Caco-2 (cell line): ENCODE measurements around the gene POU2AF2. TPM values are rescaled to one million over a fixed set of nuclear protein-coding genes. Genes with fewer than 3 reads are reported as not detected.

Experiments used
- BruUV-seq: library from RNA; stranded (reverse); fragments of 400-500 nt; replicated peaks from 2 replicates; lab custom pipeline; 2021; lab: Mats Ljungman, UMichigan
- CTCF ChIA-PET: fragments of 300-600 bp; sonication (Branson Sonifier 250); formaldehyde crosslinking; loops from one replicate; lab custom pipeline; 2022; ENCODE audit warnings: antibody characterized with exemption; lab: Charles Lee
- POLR2A ChIA-PET: fragments of 300-600 bp; sonication (Branson Sonifier 250); formaldehyde crosslinking; loops from one replicate; lab custom pipeline; 2022; ENCODE audit warnings: antibody characterized with exemption; lab: Charles Lee
- DNase-seq, 2 experiments: peaks; one replicate each; pipeline versions ENCODE4 v3.0.0 to v3.0.0-alpha.2; 2020 to 2022
- H3K27me3 ChIP-seq: replicated peaks from 2 replicates; pipeline ENCODE4 v1.6.0; 2011; ENCODE audit warnings: low read length; ENCODE audit not compliant: control insufficient read depth, insufficient read depth
- H3K36me3 ChIP-seq: 2 replicates; pipeline ENCODE4 v1.5.1; 2011; ENCODE audit warnings: low read length; ENCODE audit not compliant: control insufficient read depth, insufficient read depth
- H3K4me1 ChIP-seq: fragments of 250-450 bp; sonication (Bioruptor Pico); 2 replicates; pipeline ENCODE4 v1.5.1; 2020; ENCODE audit warnings: mild to moderate bottlenecking
- H3K4me3 ChIP-seq: 2 replicates; pipeline ENCODE4 v1.5.1; 2011; ENCODE audit warnings: low read depth, mild to moderate bottlenecking, control low read depth, low read length
- H3K9me3 ChIP-seq: fragments of 250-450 bp; sonication (Bioruptor Pico); 2 replicates; pipeline ENCODE4 v1.5.1; 2020; ENCODE audit warnings: mild to moderate bottlenecking, moderate library complexity
- H3K27ac Mint-ChIP-seq: one replicate; pipeline ENCODE4 v1.8.0; 2022; ENCODE audit warnings: mixed read lengths; ENCODE audit not compliant: unreplicated experiment
- H3K27me3 Mint-ChIP-seq: one replicate; pipeline ENCODE4 v1.8.0; 2022; ENCODE audit warnings: mixed read lengths; ENCODE audit not compliant: insufficient read depth, unreplicated experiment
- H3K36me3 Mint-ChIP-seq: one replicate; pipeline ENCODE4 v1.8.0; 2022; ENCODE audit warnings: mild to moderate bottlenecking, mixed read lengths; ENCODE audit not compliant: insufficient read depth, unreplicated experiment
- H3K4me1 Mint-ChIP-seq: one replicate; pipeline ENCODE4 v1.8.0; 2022; ENCODE audit warnings: low read depth, mixed read lengths; ENCODE audit not compliant: unreplicated experiment
- H3K4me3 Mint-ChIP-seq: one replicate; pipeline ENCODE4 v1.8.0; 2022; ENCODE audit warnings: mild to moderate bottlenecking, moderate library complexity, mixed read lengths; ENCODE audit not compliant: unreplicated experiment
- H3K9me3 Mint-ChIP-seq: one replicate; pipeline ENCODE4 v1.8.0; 2022; ENCODE audit warnings: mixed read lengths; ENCODE audit not compliant: unreplicated experiment
- CTCF ChIP-seq, 2 experiments: fragments of 200-600 bp in 1 of 2; IDR thresholded peaks; 1 replicate in 1 of 2; 2 replicates in 1 of 2; pipeline versions ENCODE4 v1.5.1 to v1.8.0; 2011 to 2022; ENCODE audit warnings: antibody characterized with exemption in 1 of 2, control low read depth in 1 of 2, inconsistent platforms in 1 of 2, low read depth in 1 of 2, low read length in 1 of 2, mild to moderate bottlenecking in 1 of 2, moderate library complexity in 1 of 2; ENCODE audit not compliant: insufficient read depth in 1 of 2, severe bottlenecking in 1 of 2, unreplicated experiment in 1 of 2
- intact Hi-C: fragments of 100-400 bp; cut with micrococcal nuclease; formaldehyde crosslinking; loops from one replicate; pipeline ENCODE4 v1.10.0; 2022; ENCODE audit not compliant: unreplicated experiment
- total RNA-seq: library from RNA; stranded (reverse); gene quantifications from 2 replicates; pipeline ENCODE4 v1.2.3, GENCODE V29; 2022

Gene POU2AF2
- total RNA-seq, 1 experiment from 2014 or later: not detected

- no peaks in the 10 kb centered on the region for H3K27me3 ChIP-seq
- TF ChIP-seq CTCF (IDR thresholded peaks at IDR 0.05; ENCODE audit: insufficient read depth in 1 of 2, low read depth in 1 of 2, low read length in 1 of 2, severe bottlenecking in 1 of 2, unreplicated experiment in 1 of 2): no peak
- no TSS peak for BruUV-seq
Measured at GRCh38 chr11:111269146-111269868, 23.8 kb downstream of the POU2AF2 start.

GRCh38 chr11:111272420-111272819 lies 26.9 kb downstream of the POU2AF2 start:
- Histone ChIP-seq H3K4me3 (no peak overlapping the region), H3K4me1 (no peaks in the 10 kb centered on the region), H3K36me3 (no peaks in the 10 kb centered on the region), H3K27me3 (no peaks in the 10 kb centered on the region), H3K9me3 (no peaks in the 10 kb centered on the region)
- H3K27ac Mint-ChIP-seq: no peak overlapping the region
- BruUV-seq: no TSS peak
- no peak for DNase-seq
- intact Hi-C loops: no loop called here
- peaks cover 10% of the 10 kb centered on the region for H3K27me3 Mint-ChIP-seq
- no peak overlapping the region for H3K4me3 Mint-ChIP-seq
- H3K9me3 Mint-ChIP-seq: no peaks in the 10 kb centered on the region
- H3K36me3 Mint-ChIP-seq: no peaks in the 10 kb centered on the region
- H3K4me1 Mint-ChIP-seq: no peaks in the 10 kb centered on the region
- CTCF ChIA-PET: interaction anchor here (0.7 kb wide), 1 partner anchor 31 kb away, joined by 3 read pairs; no protein-coding TSS in a partner anchor
- TF ChIP-seq CTCF (IDR thresholded peaks at IDR 0.05; ENCODE audit: insufficient read depth in 1 of 2, low read depth in 1 of 2, low read length in 1 of 2, severe bottlenecking in 1 of 2, unreplicated experiment in 1 of 2): no peak
- POLR2A ChIA-PET: no interaction called here

More at GRCh38 chr11:111269146-111269868, 23.8 kb downstream of the POU2AF2 start:
- no peaks in the 10 kb centered on the region for H3K4me1 Mint-ChIP-seq
- intact Hi-C loops: no loop called here
- Histone ChIP-seq H3K36me3 (no peaks in the 10 kb centered on the region), H3K9me3 (no peaks in the 10 kb centered on the region), H3K4me3 (no peak overlapping the region), H3K4me1 (no peaks in the 10 kb centered on the region)
- peaks cover 14% of the 10 kb centered on the region for H3K27me3 Mint-ChIP-seq
- ChIA-PET POLR2A (no interaction called here), CTCF (interaction anchor here (0.7 kb wide), 1 partner anchor 160 kb away, joined by 3 read pairs; no protein-coding TSS in a partner anchor)
- no peaks in the 10 kb centered on the region for H3K36me3 Mint-ChIP-seq
- no peak overlapping the region for H3K4me3 Mint-ChIP-seq
- no peaks in the 10 kb centered on the region for H3K9me3 Mint-ChIP-seq
- no peak overlapping the region for H3K27ac Mint-ChIP-seq
- DNase-seq: no peak

- Histone ChIP-seq H3K36me3 (no peaks in the 10 kb centered on the region), H3K9me3 (no peaks in the 10 kb centered on the region), H3K4me3 (no peak overlapping the region), H3K27me3 (no peaks in the 10 kb centered on the region), H3K4me1 (peaks cover 44% of the 10 kb centered on the region)
- H3K4me3 Mint-ChIP-seq: no peak overlapping the region
- H3K27me3 Mint-ChIP-seq: no peaks in the 10 kb centered on the region
- H3K36me3 Mint-ChIP-seq: no peaks in the 10 kb centered on the region
- peaks cover 29% of the 10 kb centered on the region for H3K4me1 Mint-ChIP-seq
- intact Hi-C loops: loop anchor here (1.0 kb wide), 6 partner anchors 17 to 164 kb away; no protein-coding TSS in a partner anchor
- peak overlapping the region; percentile 29 for H3K27ac Mint-ChIP-seq
- no peaks in the 10 kb centered on the region for H3K9me3 Mint-ChIP-seq
- CTCF ChIA-PET: interaction anchor here (0.7 to 4.4 kb wide), 13 partner anchors 16 to 1498 kb away, joined by 3 to 99 read pairs (median 5); no protein-coding TSS in a partner anchor
- POLR2A ChIA-PET: interaction anchor here (0.7 kb wide), 2 partner anchors 51 to 78 kb away, joined by 4 read pairs; no protein-coding TSS in a partner anchor
- no peak for TF ChIP-seq CTCF (IDR thresholded peaks at IDR 0.05; ENCODE audit: insufficient read depth in 1 of 2, low read depth in 1 of 2, low read length in 1 of 2, severe bottlenecking in 1 of 2, unreplicated experiment in 1 of 2)
- BruUV-seq: no TSS peak
- DNase-seq: no peak
Measured at GRCh38 chr11:111282562-111283075, 37.1 kb downstream of the POU2AF2 start.
